B cell (primary cell): ENCODE measurements around the gene EEF1AKMT3. TPM values are rescaled to one million over a fixed set of nuclear protein-coding genes. Genes with fewer than 3 reads are reported as not detected.

Source experiments
- ATAC-seq: fragments of 200-7000 bp; cut with Tn5 transposase; one replicate; pipeline ENCODE4 v1.10.0; 2021; ENCODE audit warnings: low read depth, mild to moderate bottlenecking, moderate number of reproducible peaks, moderate library complexity
- CTCF ChIA-PET: fragments of 350-600 bp; sonication (Branson Sonifier 250); formaldehyde crosslinking; loops from one replicate; lab custom pipeline; 2021; ENCODE audit warnings: antibody characterized with exemption, inconsistent platforms; lab: Charles Lee
- POLR2A ChIA-PET: fragments of 350-600 bp; sonication (Branson Sonifier 250); formaldehyde crosslinking; loops from one replicate; lab custom pipeline; 2021; ENCODE audit warnings: antibody characterized with exemption; lab: Charles Lee
- DNase-seq: peaks from one replicate; pipeline ENCODE4 v3.0.0; 2013
- H2AFZ ChIP-seq: 2 replicates; pipeline ENCODE4 v1.6.1; 2012; ENCODE audit warnings: mild to moderate bottlenecking, low read depth, low read length; ENCODE audit not compliant: insufficient read depth, poor library complexity, severe bottlenecking
- H3K27ac ChIP-seq, 2 donors: 1 replicate in 1 of 2; 2 replicates in 1 of 2; pipeline ENCODE4 v1.5.1; 2012 to 2013; ENCODE audit warnings: low read length in 2 of 2, mild to moderate bottlenecking in 2 of 2, moderate library complexity in 1 of 2
- H3K27me3 ChIP-seq, 4 experiments: fragments of 200-600 bp in 1 of 4; sonication (generic) in 1 of 4; replicated peaks in 1 of 4; 1 replicate in 2 of 4; 2 replicates in 2 of 4; pipeline versions ENCODE4 v1.6.1 to v1.7.0; 2013 to 2016; ENCODE audit warnings: low read length in 3 of 4, mild to moderate bottlenecking in 2 of 4, mixed read lengths in 1 of 4, moderate library complexity in 1 of 4; ENCODE audit not compliant: insufficient read depth in 4 of 4, control insufficient read depth in 3 of 4; ENCODE audit errors: control extremely low read depth in 1 of 4
- H3K36me3 ChIP-seq, 2 experiments: replicated peaks in 1 of 2; 1 replicate in 1 of 2; 2 replicates in 1 of 2; pipeline versions ENCODE4 v1.6.1 to v1.7.1; 2013; ENCODE audit warnings: low read length in 1 of 2; ENCODE audit not compliant: insufficient read depth in 2 of 2, control insufficient read depth in 1 of 2; ENCODE audit errors: control extremely low read depth in 1 of 2, extremely low read depth in 1 of 2
- H3K4me1 ChIP-seq, 2 donors: fragments of 200-600 bp in 1 of 2; sonication (generic) in 1 of 2; 1 replicate in 1 of 2; 2 replicates in 1 of 2; pipeline versions ENCODE4 v1.5.1 to v1.6.1; 2013 to 2017; ENCODE audit warnings: low read length in 2 of 2; ENCODE audit not compliant: control insufficient read depth in 2 of 2, insufficient read depth in 2 of 2
- H3K4me2 ChIP-seq: replicated peaks from 2 replicates; pipeline ENCODE3; 2012; ENCODE audit warnings: mild to moderate bottlenecking, low read depth, low read length; ENCODE audit not compliant: poor library complexity, severe bottlenecking
- H3K4me3 ChIP-seq, 5 experiments: fragments of 200-600 bp in 1 of 5; sonication (generic) in 1 of 5; 1 replicate in 3 of 5; 2 replicates in 2 of 5; pipeline versions ENCODE4 v1.5.1 to v1.7.0; 2011 to 2016; ENCODE audit warnings: low read length in 4 of 5, mild to moderate bottlenecking in 4 of 5, low read depth in 2 of 5, control low read depth in 1 of 5, moderate library complexity in 1 of 5; ENCODE audit not compliant: insufficient read depth in 1 of 5; ENCODE audit errors: control extremely low read depth in 1 of 5, extremely low read depth in 1 of 5
- H3K79me2 ChIP-seq: fragments of 200-600 bp; sonication (generic); one replicate; pipeline ENCODE4 v1.6.0; 2016; ENCODE audit warnings: low read length; ENCODE audit not compliant: control insufficient read depth, insufficient read depth
- H3K9ac ChIP-seq: fragments of 200-600 bp; sonication (generic); 2 replicates; pipeline ENCODE4 v1.6.1; 2017; ENCODE audit warnings: mild to moderate bottlenecking, low read length, moderate library complexity
- H3K9me3 ChIP-seq, 3 donors: one replicate each; pipeline versions ENCODE4 v1.6.1 to v1.7.1; 2013; ENCODE audit warnings: low read length in 2 of 3; ENCODE audit not compliant: control insufficient read depth in 2 of 3, insufficient read depth in 1 of 3; ENCODE audit errors: control extremely low read depth in 1 of 3
- H4K20me1 ChIP-seq: 2 replicates; pipeline ENCODE4 v1.6.0; 2012; ENCODE audit warnings: mild to moderate bottlenecking, low read length; ENCODE audit not compliant: insufficient read depth, control insufficient read depth, poor library complexity, severe bottlenecking
- H3K27ac Mint-ChIP-seq: one replicate; pipeline ENCODE4 v1.8.0; 2021; ENCODE audit warnings: mixed read lengths
- H3K27me3 Mint-ChIP-seq: one replicate; pipeline ENCODE4 v1.8.0; 2021; ENCODE audit warnings: mixed read lengths
- H3K4me1 Mint-ChIP-seq: one replicate; pipeline ENCODE4 v1.8.0; 2021; ENCODE audit warnings: mixed read lengths
- H3K4me3 Mint-ChIP-seq: one replicate; pipeline ENCODE4 v1.8.0; 2021; ENCODE audit warnings: mixed read lengths
- H3K9me3 Mint-ChIP-seq: one replicate; pipeline ENCODE4 v1.8.0; 2022; ENCODE audit warnings: mixed read lengths; ENCODE audit not compliant: insufficient read depth
- EZH2 ChIP-seq: IDR thresholded peaks from 2 replicates; pipeline ENCODE4 v1.6.1; 2012; ENCODE audit warnings: borderline replicate concordance, low read depth, mild to moderate bottlenecking, moderate library complexity, low read length; ENCODE audit not compliant: insufficient read depth, poor library complexity, severe bottlenecking
- WGBS: methylation state at CpG from one replicate; pipeline ENCODE4 v1.1.5; 2013; ENCODE audit warnings: missing lambda C conversion rate; ENCODE audit not compliant: insufficient coverage; 5-methylcytosine and 5-hydroxymethylcytosine counted together
- intact Hi-C: fragments of 100-400 bp; cut with micrococcal nuclease; formaldehyde crosslinking; loops from one replicate; pipeline ENCODE4 v1.10.0; 2022
- polyA plus RNA-seq: library from polyadenylated mRNA; depleted of rRNA; stranded (reverse); fragments of >200 nt; gene quantifications from 2 replicates; pipeline ENCODE4 v1.2.3, GENCODE V29; 2012
- total RNA-seq, 2 donors: library from RNA; stranded (reverse); fragments of 120-200 nt in 1 of 2; gene quantifications; 1 replicate in 1 of 2; 2 replicates in 1 of 2; pipeline versions ENCODE4 v1.2.3 to v1.2.4, GENCODE V29; 2013 to 2022
- TF ChIP-seq, protein P1 (sequence below): fragments of 200-600 bp; IDR thresholded peaks from one replicate; pipeline ENCODE4 v1.8.0; 2022; ENCODE audit warnings: antibody characterized with exemption, mild to moderate bottlenecking

Gene EEF1AKMT3
- total and polyA plus RNA-seq, 2 donors (not counting 1 experiment from before 2014, with no cell fraction given), result 0.89 to 1.3 TPM

GRCh38 chr12:57732270-57732669 is 40.1 kb upstream of the EEF1AKMT3 start:
- intact Hi-C loops, result no loop called here
- ATAC-seq (no peak), DNase-seq (no peak)
- H3K9ac ChIP-seq, result no peak overlapping the region
- no peaks in the 10 kb centered on the region for H3K4me1 ChIP-seq
- 92% methylated on average over 2 of the region's 4 CpGs for WGBS
- H3K79me2 ChIP-seq, result peaks cover 9% of the 10 kb centered on the region
- no peak overlapping the region for H2AFZ ChIP-seq
- peaks cover 0 to 83% of the 10 kb centered on the region in 2 experiments for H3K36me3 ChIP-seq
- no peak overlapping the region for H3K27ac ChIP-seq
- Mint-ChIP-seq H3K27ac (no peak overlapping the region), H3K9me3 (no peaks in the 10 kb centered on the region), H3K27me3 (no peaks in the 10 kb centered on the region), H3K4me1 (peaks cover 4% of the 10 kb centered on the region), H3K4me3 (no peak overlapping the region)
- ChIA-PET POLR2A (interaction anchor here (1.3 kb wide), 1 partner anchor 9 kb away, joined by 3 read pairs; no protein-coding TSS in a partner anchor), CTCF (interaction anchor here (1.4 kb wide), 1 partner anchor 94 kb away, joined by 4 read pairs; no protein-coding TSS in a partner anchor)
- no peak overlapping the region for H3K4me2 ChIP-seq
- H3K9me3 ChIP-seq, result peaks cover 0 to 1% (median 0%) of the 10 kb centered on the region in 3 donors
- H3K27me3 ChIP-seq, result no peaks in the 10 kb centered on the region
- TF ChIP-seq EZH2, result no peak
- TF ChIP-seq, protein P1, sequence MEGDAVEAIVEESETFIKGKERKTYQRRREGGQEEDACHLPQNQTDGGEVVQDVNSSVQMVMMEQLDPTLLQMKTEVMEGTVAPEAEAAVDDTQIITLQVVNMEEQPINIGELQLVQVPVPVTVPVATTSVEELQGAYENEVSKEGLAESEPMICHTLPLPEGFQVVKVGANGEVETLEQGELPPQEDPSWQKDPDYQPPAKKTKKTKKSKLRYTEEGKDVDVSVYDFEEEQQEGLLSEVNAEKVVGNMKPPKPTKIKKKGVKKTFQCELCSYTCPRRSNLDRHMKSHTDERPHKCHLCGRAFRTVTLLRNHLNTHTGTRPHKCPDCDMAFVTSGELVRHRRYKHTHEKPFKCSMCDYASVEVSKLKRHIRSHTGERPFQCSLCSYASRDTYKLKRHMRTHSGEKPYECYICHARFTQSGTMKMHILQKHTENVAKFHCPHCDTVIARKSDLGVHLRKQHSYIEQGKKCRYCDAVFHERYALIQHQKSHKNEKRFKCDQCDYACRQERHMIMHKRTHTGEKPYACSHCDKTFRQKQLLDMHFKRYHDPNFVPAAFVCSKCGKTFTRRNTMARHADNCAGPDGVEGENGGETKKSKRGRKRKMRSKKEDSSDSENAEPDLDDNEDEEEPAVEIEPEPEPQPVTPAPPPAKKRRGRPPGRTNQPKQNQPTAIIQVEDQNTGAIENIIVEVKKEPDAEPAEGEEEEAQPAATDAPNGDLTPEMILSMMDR, result no peak
- peaks cover 21% of the 10 kb centered on the region for H4K20me1 ChIP-seq
- H3K4me3 ChIP-seq, result no peak overlapping the region

GRCh38 chr12:57732726-57733593 is 39.5 kb upstream of the EEF1AKMT3 start:
- DNase-seq, result no peak

More at GRCh38 chr12:57732726-57733593, 39.5 kb upstream of the EEF1AKMT3 start:
- no peaks in the 10 kb centered on the region for H3K9me3 ChIP-seq
- POLR2A ChIA-PET, result interaction anchor here (1.3 kb wide), 1 partner anchor 9 kb away, joined by 3 read pairs; no protein-coding TSS in a partner anchor
- H3K36me3 ChIP-seq, result peaks cover 0 to 76% of the 10 kb centered on the region in 2 experiments
- H3K4me1 ChIP-seq, result no peaks in the 10 kb centered on the region
- no peak overlapping the region for H3K4me3 Mint-ChIP-seq
- no peaks in the 10 kb centered on the region for H3K9me3 Mint-ChIP-seq
- H3K9ac ChIP-seq, result no peak overlapping the region
- WGBS, result 95% methylated on average over 10 of the region's 11 CpGs
- no peaks in the 10 kb centered on the region for H3K27me3 ChIP-seq
- H2AFZ ChIP-seq, result no peak overlapping the region
- peaks cover 13% of the 10 kb centered on the region for H3K79me2 ChIP-seq
- TF ChIP-seq EZH2, result no peak
- TF ChIP-seq, protein P1, result no peak
- no peak overlapping the region for H3K27ac Mint-ChIP-seq
- CTCF ChIA-PET, result interaction anchor here (1.4 kb wide), 1 partner anchor 95 kb away, joined by 4 read pairs; no protein-coding TSS in a partner anchor
- no peaks in the 10 kb centered on the region for H3K27me3 Mint-ChIP-seq
- peaks cover 2% of the 10 kb centered on the region for H3K4me1 Mint-ChIP-seq
- no peak overlapping the region for H3K4me2 ChIP-seq
- H4K20me1 ChIP-seq, result peaks cover 28% of the 10 kb centered on the region
- no peak overlapping the region for H3K4me3 ChIP-seq
- no peak for ATAC-seq
- no peak overlapping the region for H3K27ac ChIP-seq
- intact Hi-C loops, result no loop called here
